ENCODE results near the gene TAS2R41.
"Not testable (repeated sequence)": the region's sequence is repeated elsewhere in the genome, so short reads cannot be mapped to it uniquely, and the experiment has no call there.

The TAS2R41 gene

GRCh38 chr7:143522309-143522916 lies 44.7 kb downstream of the TAS2R41 start:
- not testable (repeated sequence) for DNase-seq

All from NCI-H1092 (cell line).